Peyer's patch (tissue), 4 donors: ENCODE data around the gene KCNQ2.

Source experiments
- CTCF ChIP-seq, 6 experiments: fragments of 450-650 bp in 4 of 6; fragments of 200-600 bp in 2 of 6; sonication (generic) in 1 of 6; IDR thresholded peaks; one replicate each; pipeline ENCODE4 v1.5.1; 2017 to 2019; ENCODE audit warnings: antibody characterized with exemption in 6 of 6, mild to moderate bottlenecking in 3 of 6, moderate library complexity in 1 of 6
- POLR2A ChIP-seq, 2 donors: fragments of 450-650 bp; IDR thresholded peaks; one replicate each; pipeline ENCODE4 v1.5.1; 2017; ENCODE audit warnings: antibody characterized with exemption in 2 of 2, mild to moderate bottlenecking in 2 of 2, moderate library complexity in 2 of 2

- TF ChIP-seq CTCF (IDR thresholded peaks at IDR 0.05): no peak
- TF ChIP-seq POLR2A (IDR thresholded peaks at IDR 0.05): no peak
These were observed 14.8 kb upstream of the KCNQ2 start for GRCh38 chr20:63487116-63487764.
